ENCODE measurements around the gene ADIRF. TPM values are rescaled to one million over a fixed set of nuclear protein-coding genes. Genes with fewer than 3 reads are reported as not detected.

ADIRF gene
- total and polyA plus RNA-seq, 9 of the 15 experiments (the other 6 are each of a cell fraction or from before 2014, with no cell fraction given), result 0.08 TPM; not detected in 8

DNA sequence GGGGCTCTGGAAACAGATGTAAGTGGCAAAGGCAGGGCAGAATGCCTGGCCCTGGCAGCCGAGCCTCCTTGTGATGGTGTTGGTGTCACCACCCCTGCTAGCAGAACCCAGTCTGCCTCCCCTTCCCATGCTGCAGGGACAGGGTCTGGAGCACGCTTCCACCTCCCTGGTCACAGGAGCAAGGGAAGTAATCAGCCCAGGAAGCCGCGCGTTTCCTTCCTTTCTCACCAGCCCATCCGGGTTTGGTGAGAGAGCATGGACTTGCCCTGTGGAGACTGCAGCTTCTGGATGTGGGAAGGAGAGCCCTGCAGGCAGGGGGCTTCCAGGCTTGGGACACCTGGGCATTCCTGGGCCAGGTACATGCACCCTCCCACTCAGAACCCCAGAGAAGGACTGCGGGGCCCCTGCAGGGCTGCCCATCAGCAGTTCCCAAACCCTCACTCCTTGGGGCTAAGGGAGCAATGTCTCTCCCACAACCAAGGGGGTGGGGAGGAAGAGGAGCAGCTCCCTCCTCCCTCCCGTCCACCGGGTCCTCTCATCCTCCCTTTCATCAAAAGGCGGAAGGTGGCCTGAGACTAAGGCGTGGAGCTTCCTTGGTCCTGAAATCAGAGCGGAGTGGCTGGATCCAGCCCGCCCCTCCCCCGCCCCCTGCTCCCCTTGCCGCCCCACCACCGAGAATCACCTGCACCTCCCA lies 12.6 kb upstream of the ADIRF start:
- POLR2A ChIA-PET, result no interaction called here
- ATAC-seq (no peak), FAIRE-seq (no peak), DNase-seq (ENCODE audit: extremely low read depth in 1 of 4, low spot score in 3 of 4) (no peak)
- H3K79me2 ChIP-seq (ENCODE audit: control insufficient read depth, insufficient read depth, low read length), result peaks cover 16% of the 10 kb centered on the region; the same call in 2 of the 3 replicates
- intact Hi-C loops (cut with micrococcal nuclease), result no loop called here
- no peaks in the 10 kb centered on the region for H3K27me3 ChIP-seq (ENCODE audit: control insufficient read depth in 2 of 2, insufficient read depth in 2 of 2, low read length in 2 of 2)
- H3K4me3 ChIP-seq, result no peak overlapping the region
- CTCF ChIA-PET (ENCODE audit: low intra/inter-chr PET ratio), result interaction anchor here (0.6 kb wide), 1 partner anchor 19 kb away, joined by 3 read pairs; no protein-coding TSS in a partner anchor
- no TSS peak for BruUV-seq (replicated peaks)
- H3K36me3 ChIP-seq (ENCODE audit: control insufficient read depth, insufficient read depth, low read length), result no peaks in the 10 kb centered on the region; the same call in 2 of the 3 replicates
- no peak overlapping the region; the same call in 1 of the 3 replicates for H3K27ac ChIP-seq (ENCODE audit: extremely low read depth, low read depth, low read length)
- H2AFZ ChIP-seq (ENCODE audit: low read depth, low read length), result peak overlapping the region; percentile 79
- H3K4me2 ChIP-seq (ENCODE audit: insufficient read depth, low read length), result no peak overlapping the region
- in situ Hi-C loops (cut with MboI), result no loop called here
- TF ChIP-seq, protein P1, sequence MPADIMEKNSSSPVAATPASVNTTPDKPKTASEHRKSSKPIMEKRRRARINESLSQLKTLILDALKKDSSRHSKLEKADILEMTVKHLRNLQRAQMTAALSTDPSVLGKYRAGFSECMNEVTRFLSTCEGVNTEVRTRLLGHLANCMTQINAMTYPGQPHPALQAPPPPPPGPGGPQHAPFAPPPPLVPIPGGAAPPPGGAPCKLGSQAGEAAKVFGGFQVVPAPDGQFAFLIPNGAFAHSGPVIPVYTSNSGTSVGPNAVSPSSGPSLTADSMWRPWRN (IDR thresholded peaks at IDR 0.05; ENCODE audit: low read depth), result no peak
- TF ChIP-seq FUS (optimal IDR thresholded peaks at IDR 0.05; ENCODE audit: low read depth, low read length) (no peak), ZNF263 (CRISPR knock-in tag; IDR thresholded peaks at IDR 0.05; ENCODE audit: borderline replicate concordance) (peak; percentile 76; the same call in 1 of the 2 replicates)
- 40% methylated on average over 1 of the region's 16 CpGs for WGBS (ENCODE audit: insufficient coverage, low coverage, missing lambda C conversion rate)
- H3K9me1 ChIP-seq (ENCODE audit: control insufficient read depth, insufficient read depth, low read length), result no peaks in the 10 kb centered on the region
- H3K9me3 ChIP-seq (replicated peaks; ENCODE audit: control insufficient read depth, insufficient read depth, low read depth, low read length), result 0 out of 2 replicates have a peak, but pooled peaks cover 3% of the 10 kb centered on the region
- no peaks in the 10 kb centered on the region for H4K20me1 ChIP-seq (replicated peaks; ENCODE audit: control insufficient read depth, insufficient read depth, low read length)
- H3K9ac ChIP-seq (ENCODE audit: insufficient read depth in 1 of 2, low read depth in 2 of 2, low read length in 2 of 2), result peak overlapping the region in 1 of 2 experiments; percentile 83; a peak in 2 of 4 replicates
- H3K4me1 ChIP-seq (replicated peaks in 1 of 2; ENCODE audit: control insufficient read depth in 2 of 2, insufficient read depth in 2 of 2, low read length in 2 of 2), result peaks cover 63 to 68% of the 10 kb centered on the region in 2 experiments

All from K562 (cell line).